Kidney epithelial cell (primary cell): ENCODE results near the gene NOL4L. TPM values are rescaled to one million over a fixed set of nuclear protein-coding genes. Genes with fewer than 3 reads are reported as not detected.
A peak's percentile ranks its signal among the peaks of the same experiment; 100 is the strongest.

Experiments used
- DNase-seq: peaks from one replicate; pipeline ENCODE4 v3.0.0-alpha.2; 2010; ENCODE audit warnings: low read depth
- H3K27me3 ChIP-seq: 2 replicates; pipeline ENCODE4 v1.6.0; 2011; ENCODE audit warnings: low read length; ENCODE audit not compliant: control insufficient read depth, insufficient read depth
- H3K36me3 ChIP-seq: 2 replicates; pipeline ENCODE4 v1.5.1; 2011; ENCODE audit warnings: low read length; ENCODE audit not compliant: control insufficient read depth, insufficient read depth
- H3K4me3 ChIP-seq: 2 replicates; pipeline ENCODE4 v1.5.1; 2011; ENCODE audit warnings: low read depth, mild to moderate bottlenecking, control low read depth, low read length
- CTCF ChIP-seq: IDR thresholded peaks from 2 replicates; pipeline ENCODE4 v1.5.1; 2011; ENCODE audit warnings: mild to moderate bottlenecking, moderate library complexity, low read length, control low read depth, inconsistent platforms; ENCODE audit not compliant: insufficient read depth, poor library complexity, severe bottlenecking
- total RNA-seq: library from RNA; depleted of rRNA; stranded (reverse); fragments of >200 nt; gene quantifications from 2 replicates; pipeline ENCODE4 v1.2.3, GENCODE V29; 2015

Gene NOL4L
- total RNA-seq, 1 donor from 2014 or later, result 31.4 TPM

- Histone ChIP-seq H3K4me3 (no peak overlapping the region), H3K36me3 (no peaks in the 10 kb centered on the region), H3K27me3 (peaks cover 24% of the 10 kb centered on the region)
- no peak for DNase-seq
- no peak for TF ChIP-seq CTCF
Measured at GRCh38 chr20:32537657-32538525, 47.2 kb downstream of the NOL4L start.

- no peak for TF ChIP-seq CTCF
- no peak for DNase-seq
- peaks cover 23% of the 10 kb centered on the region for H3K27me3 ChIP-seq
- peak overlapping the region; percentile 29 for H3K4me3 ChIP-seq
- no peaks in the 10 kb centered on the region for H3K36me3 ChIP-seq
Measured at GRCh38 chr20:32536851-32537656, 48.1 kb downstream of the NOL4L start.

- H3K4me3 ChIP-seq, result peak overlapping the region; percentile 29
- no peak for DNase-seq
- no peaks in the 10 kb centered on the region for H3K36me3 ChIP-seq
- H3K27me3 ChIP-seq, result peaks cover 23% of the 10 kb centered on the region
- TF ChIP-seq CTCF, result no peak
Measured at GRCh38 chr20:32535953-32536823, 48.9 kb downstream of the NOL4L start.

- Histone ChIP-seq H3K4me3 (no peak overlapping the region), H3K27me3 (peaks cover 20% of the 10 kb centered on the region), H3K36me3 (no peaks in the 10 kb centered on the region)
- no peak for DNase-seq
- no peak for TF ChIP-seq CTCF
Measured at GRCh38 chr20:32535316-32535952, 49.7 kb downstream of the NOL4L start.

- Histone ChIP-seq H3K36me3 (no peaks in the 10 kb centered on the region), H3K27me3 (peaks cover 17% of the 10 kb centered on the region), H3K4me3 (no peak overlapping the region)
- TF ChIP-seq CTCF, result no peak
- no peak for DNase-seq
Measured at GRCh38 chr20:32534661-32535240, 50.4 kb downstream of the NOL4L start.
